KMS-11 (cell line): Measurements from ENCODE around the gene CNDP1.

ENCODE experiments used
- H2AFZ ChIP-seq: fragments of 200-600 bp; sonication (generic); 2 replicates; pipeline ENCODE4 v1.6.1; 2016; ENCODE audit warnings: antibody characterized with exemption, mixed run types, low read depth
- H3K27ac ChIP-seq: fragments of 200-600 bp; sonication (generic); 2 replicates; pipeline ENCODE4 v1.6.1; 2016; ENCODE audit warnings: mild to moderate bottlenecking, mixed run types
- H3K27me3 ChIP-seq: fragments of 200-600 bp; sonication (generic); 2 replicates; pipeline ENCODE4 v1.6.1; 2017; ENCODE audit warnings: mild to moderate bottlenecking, low read depth, mixed run types, moderate library complexity; ENCODE audit not compliant: insufficient read depth
- H3K36me3 ChIP-seq: fragments of 200-600 bp; sonication (generic); 2 replicates; pipeline ENCODE4 v1.6.1; 2017; ENCODE audit warnings: mild to moderate bottlenecking, mixed run types; ENCODE audit not compliant: insufficient read depth
- H3K4me1 ChIP-seq: fragments of 200-600 bp; sonication (generic); 2 replicates; pipeline ENCODE4 v1.6.1; 2016; ENCODE audit warnings: mild to moderate bottlenecking, low read depth, mixed run types; ENCODE audit not compliant: poor library complexity, severe bottlenecking
- H3K4me2 ChIP-seq: fragments of 200-600 bp; sonication (generic); 2 replicates; pipeline ENCODE4 v1.7.0; 2016; ENCODE audit warnings: mild to moderate bottlenecking, mixed run types
- H3K4me3 ChIP-seq: fragments of 200-600 bp; sonication (generic); IDR thresholded peaks from 2 replicates; pipeline ENCODE4 v1.6.1; 2017; ENCODE audit warnings: low read depth, low read length, mixed read lengths; ENCODE audit not compliant: insufficient read depth
- H3K79me2 ChIP-seq: fragments of 200-600 bp; sonication (generic); 2 replicates; pipeline ENCODE4 v1.6.1; 2016; ENCODE audit warnings: low read depth, mixed run types; ENCODE audit not compliant: insufficient read depth
- H3K9ac ChIP-seq: fragments of 200-600 bp; sonication (generic); 2 replicates; pipeline ENCODE4 v1.6.1; 2016; ENCODE audit warnings: mild to moderate bottlenecking, mixed run types
- H4K20me1 ChIP-seq: fragments of 200-600 bp; sonication (generic); 2 replicates; pipeline ENCODE4 v1.6.1; 2016; ENCODE audit warnings: mild to moderate bottlenecking, mixed run types; ENCODE audit not compliant: insufficient read depth
- CTCF ChIP-seq: fragments of 200-600 bp; sonication (generic); conservative IDR thresholded peaks from 2 replicates; pipeline ENCODE4 v1.6.1; 2017; ENCODE audit warnings: low read depth, mild to moderate bottlenecking, antibody characterized with exemption, low read length, moderate library complexity, mixed read lengths

The CNDP1 gene

GRCh38 chr18:74529378-74529777 lies 4.9 kb upstream of the CNDP1 start:
- H4K20me1 ChIP-seq, result no peaks in the 10 kb centered on the region
- H3K4me2 ChIP-seq, result peak overlapping the region; percentile 92
- TF ChIP-seq CTCF, result no peak
- peaks cover 100% of the 10 kb centered on the region for H3K4me1 ChIP-seq
- no peaks in the 10 kb centered on the region for H3K27me3 ChIP-seq
- H3K36me3 ChIP-seq, result no peaks in the 10 kb centered on the region
- peak overlapping the region; percentile 87 for H3K27ac ChIP-seq
- no peak overlapping the region for H3K4me3 ChIP-seq
- peak overlapping the region; percentile 46 for H3K9ac ChIP-seq
- peak overlapping the region; percentile 38 for H2AFZ ChIP-seq
- no peaks in the 10 kb centered on the region for H3K79me2 ChIP-seq

- Histone ChIP-seq H3K4me1 (peaks cover 100% of the 10 kb centered on the region), H2AFZ (peak overlapping the region; percentile 38), H3K27me3 (no peaks in the 10 kb centered on the region), H3K27ac (peak overlapping the region; percentile 87), H3K36me3 (no peaks in the 10 kb centered on the region), H3K79me2 (no peaks in the 10 kb centered on the region), H4K20me1 (no peaks in the 10 kb centered on the region), H3K4me3 (no peak overlapping the region), H3K4me2 (peak overlapping the region; percentile 92), H3K9ac (peak overlapping the region; percentile 46)
- TF ChIP-seq CTCF, result no peak
Measured at GRCh38 chr18:74529811-74530583, 4.3 kb upstream of the CNDP1 start.

GRCh38 chr18:74530584-74530862 lies 3.8 kb upstream of the CNDP1 start:
- H3K4me1 ChIP-seq, result peaks cover 99% of the 10 kb centered on the region
- H3K27ac ChIP-seq, result peak overlapping the region; percentile 87
- H3K36me3 ChIP-seq, result no peaks in the 10 kb centered on the region
- peak overlapping the region; percentile 92; the same call in 1 of the 2 replicates for H3K4me2 ChIP-seq
- no peak overlapping the region for H3K4me3 ChIP-seq
- H4K20me1 ChIP-seq, result no peaks in the 10 kb centered on the region
- TF ChIP-seq CTCF, result no peak
- no peaks in the 10 kb centered on the region for H3K79me2 ChIP-seq
- no peaks in the 10 kb centered on the region for H3K27me3 ChIP-seq
- no peak overlapping the region for H3K9ac ChIP-seq
- no peak overlapping the region for H2AFZ ChIP-seq

DNA sequence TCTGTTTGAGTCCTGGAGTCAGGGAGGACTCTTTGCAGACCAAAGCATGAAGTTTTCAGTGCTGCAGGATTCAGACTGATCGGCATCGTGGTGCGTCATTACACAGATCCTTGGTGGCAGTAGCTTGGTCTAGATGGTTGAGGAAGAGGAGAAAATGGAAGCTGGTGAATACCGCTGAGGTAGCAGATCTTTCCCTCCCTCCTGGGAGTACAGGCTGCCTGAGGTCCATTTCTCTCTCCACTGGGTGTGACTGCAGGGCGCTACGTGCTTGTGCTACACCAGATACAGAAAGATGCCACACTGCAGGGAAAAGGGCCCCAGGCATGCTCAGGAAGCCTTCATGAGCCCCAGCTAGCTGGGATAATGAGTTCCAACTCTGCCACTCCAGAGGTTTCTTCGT lies 3.3 kb upstream of the CNDP1 start:
- H3K4me1 ChIP-seq, result peaks cover 99% of the 10 kb centered on the region
- no peak overlapping the region for H3K4me3 ChIP-seq
- no peaks in the 10 kb centered on the region for H3K27me3 ChIP-seq
- H4K20me1 ChIP-seq, result no peaks in the 10 kb centered on the region
- H3K9ac ChIP-seq, result no peak overlapping the region
- peak overlapping the region; percentile 87; the same call in 1 of the 2 replicates for H3K27ac ChIP-seq
- no peaks in the 10 kb centered on the region for H3K79me2 ChIP-seq
- peak overlapping the region; percentile 92; the same call in 1 of the 2 replicates for H3K4me2 ChIP-seq
- no peak for TF ChIP-seq CTCF
- no peaks in the 10 kb centered on the region for H3K36me3 ChIP-seq
- H2AFZ ChIP-seq, result no peak overlapping the region
